ACC112 (cell line): ENCODE measurements around the gene RPS6KB1.
A peak's percentile ranks its signal among the peaks of the same experiment; 100 is the strongest.
"Not testable (repeated sequence)": the region's sequence is repeated elsewhere in the genome, so short reads cannot be mapped to it uniquely, and the experiment has no call there.

Experiments
- H2AFZ ChIP-seq: fragments of 200-600 bp; sonication (generic); one replicate; pipeline ENCODE4 v1.6.0; 2017; ENCODE audit warnings: antibody characterized with exemption, low read length; ENCODE audit not compliant: unreplicated experiment
- H3K27ac ChIP-seq: fragments of 200-600 bp; sonication (generic); 2 replicates; pipeline ENCODE4 v1.5.1; 2014; ENCODE audit warnings: low read depth, mild to moderate bottlenecking, antibody characterized with exemption, low read length, moderate library complexity
- H3K27me3 ChIP-seq: fragments of 200-600 bp; sonication (generic); 2 replicates; pipeline ENCODE4 v1.6.1; 2014; ENCODE audit warnings: mild to moderate bottlenecking, antibody characterized with exemption, low read length, moderate library complexity, mixed read lengths; ENCODE audit not compliant: insufficient read depth
- H3K36me3 ChIP-seq: fragments of 200-600 bp; sonication (generic); 2 replicates; pipeline ENCODE4 v1.6.1; 2016; ENCODE audit warnings: mild to moderate bottlenecking, antibody characterized with exemption, low read length, moderate library complexity, mixed read lengths; ENCODE audit not compliant: insufficient read depth
- H3K4me1 ChIP-seq: fragments of 200-600 bp; sonication (generic); one replicate; pipeline ENCODE4 v1.6.1; 2016; ENCODE audit warnings: low read length, mixed read lengths; ENCODE audit not compliant: insufficient read depth, unreplicated experiment, control insufficient read depth
- H3K4me3 ChIP-seq: fragments of 200-600 bp; sonication (generic); 2 replicates; pipeline ENCODE4 v1.5.1; 2014; ENCODE audit warnings: mild to moderate bottlenecking, low read depth, low read length
- H3K79me2 ChIP-seq: fragments of 200-600 bp; sonication (generic); one replicate; pipeline ENCODE4 v1.6.0; 2016; ENCODE audit warnings: low read length; ENCODE audit not compliant: control insufficient read depth, unreplicated experiment, insufficient read depth

Gene RPS6KB1

DNA sequence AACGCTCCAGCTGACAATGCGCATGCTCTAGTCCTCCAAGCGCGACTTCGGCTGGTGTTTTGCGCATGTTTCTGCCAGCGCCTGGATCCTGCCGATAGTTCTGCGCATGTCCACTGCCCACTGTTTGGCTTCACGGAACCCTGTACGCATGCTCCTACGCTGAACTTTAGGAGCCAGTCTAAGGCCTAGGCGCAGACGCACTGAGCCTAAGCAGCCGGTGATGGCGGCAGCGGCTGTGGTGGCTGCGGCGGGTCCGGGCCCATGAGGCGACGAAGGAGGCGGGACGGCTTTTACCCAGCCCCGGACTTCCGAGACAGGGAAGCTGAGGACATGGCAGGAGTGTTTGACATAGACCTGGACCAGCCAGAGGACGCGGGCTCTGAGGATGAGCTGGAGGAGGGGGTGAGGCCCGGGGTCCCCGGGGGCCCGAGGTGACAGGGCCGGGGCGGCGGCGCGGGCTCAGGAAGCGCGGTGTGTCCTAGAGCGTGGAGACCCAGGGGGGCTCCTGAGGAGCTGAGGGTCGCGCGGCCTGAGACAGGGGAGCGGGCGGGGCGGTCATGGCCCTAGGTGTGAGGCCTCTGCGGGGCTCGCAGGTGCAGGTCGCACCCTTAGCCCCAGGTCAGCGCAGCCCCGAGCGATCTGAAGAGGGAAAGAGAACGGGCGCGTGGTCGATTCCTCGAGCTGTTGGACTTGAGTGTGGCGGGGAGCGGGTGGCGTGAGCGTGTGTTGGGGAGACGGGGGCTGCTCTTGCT lies at the start of gene RPS6KB1, which contains the start of gene TUBD1:
TSS of gene RPS6KB1 (plus strand) at position 198 of the 752 bp plus-strand sequence. CDS start at position 262, 64 bp downstream.
TSS of gene TUBD1 (minus strand) at position 20 of the 752 bp plus-strand sequence. CDS start 1,941 bp downstream, outside the sequence.
- Histone ChIP-seq H3K4me1 (peaks cover 28% of the 10 kb centered on the region), H3K27me3 (no peaks in the 10 kb centered on the region), H3K27ac (peak within 1 kb of the TSS; percentile 55), H3K79me2 (peaks cover 51% of the 10 kb centered on the region), H3K36me3 (peaks cover 4% of the 10 kb centered on the region; the same call in 1 of the 2 replicates), H3K4me3 (peak within 1 kb of the TSS; percentile 85), H2AFZ (peak within 1 kb of the TSS; percentile 94)

DNA sequence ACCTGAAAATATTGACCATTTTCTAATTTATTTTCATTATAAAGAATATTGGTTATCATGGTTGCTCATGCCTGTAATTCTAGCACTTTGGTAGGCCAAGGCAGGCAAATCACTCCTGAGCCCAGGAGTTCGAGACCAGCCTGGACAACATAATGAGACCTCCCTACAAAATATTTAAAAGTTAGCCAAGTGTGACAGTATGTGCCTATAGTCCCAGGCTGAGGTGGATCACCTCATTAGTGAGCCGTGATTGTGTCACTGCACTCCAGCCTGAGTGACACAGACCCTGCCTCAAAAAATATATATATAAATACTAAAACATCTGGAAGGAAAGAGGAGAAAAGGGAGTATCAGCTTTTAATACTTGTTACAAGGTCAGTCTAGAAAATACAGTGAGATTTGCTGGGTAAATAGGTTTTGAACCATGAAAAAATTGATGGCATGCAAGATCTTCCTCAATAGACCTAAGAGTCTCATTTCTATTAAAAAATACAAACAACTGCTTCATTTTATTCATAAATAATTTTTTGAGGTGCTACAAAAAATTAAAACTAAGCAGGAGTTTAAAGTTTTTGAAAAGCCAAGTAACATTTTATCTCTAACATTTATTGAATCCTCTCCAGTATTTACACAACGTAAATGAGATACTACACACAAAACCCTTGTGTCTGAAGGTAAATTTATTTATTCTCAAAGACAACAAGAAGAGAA lies 47.9 kb upstream of the RPS6KB1 start:
- Histone ChIP-seq H3K4me3 (no peak overlapping the region), H3K27ac (peak overlapping the region; percentile 99), H3K79me2 (peaks cover 14% of the 10 kb centered on the region), H3K27me3 (no peaks in the 10 kb centered on the region), H3K4me1 (peaks cover 27% of the 10 kb centered on the region), H3K36me3 (peaks cover 17% of the 10 kb centered on the region), H2AFZ (no peak overlapping the region)

DNA sequence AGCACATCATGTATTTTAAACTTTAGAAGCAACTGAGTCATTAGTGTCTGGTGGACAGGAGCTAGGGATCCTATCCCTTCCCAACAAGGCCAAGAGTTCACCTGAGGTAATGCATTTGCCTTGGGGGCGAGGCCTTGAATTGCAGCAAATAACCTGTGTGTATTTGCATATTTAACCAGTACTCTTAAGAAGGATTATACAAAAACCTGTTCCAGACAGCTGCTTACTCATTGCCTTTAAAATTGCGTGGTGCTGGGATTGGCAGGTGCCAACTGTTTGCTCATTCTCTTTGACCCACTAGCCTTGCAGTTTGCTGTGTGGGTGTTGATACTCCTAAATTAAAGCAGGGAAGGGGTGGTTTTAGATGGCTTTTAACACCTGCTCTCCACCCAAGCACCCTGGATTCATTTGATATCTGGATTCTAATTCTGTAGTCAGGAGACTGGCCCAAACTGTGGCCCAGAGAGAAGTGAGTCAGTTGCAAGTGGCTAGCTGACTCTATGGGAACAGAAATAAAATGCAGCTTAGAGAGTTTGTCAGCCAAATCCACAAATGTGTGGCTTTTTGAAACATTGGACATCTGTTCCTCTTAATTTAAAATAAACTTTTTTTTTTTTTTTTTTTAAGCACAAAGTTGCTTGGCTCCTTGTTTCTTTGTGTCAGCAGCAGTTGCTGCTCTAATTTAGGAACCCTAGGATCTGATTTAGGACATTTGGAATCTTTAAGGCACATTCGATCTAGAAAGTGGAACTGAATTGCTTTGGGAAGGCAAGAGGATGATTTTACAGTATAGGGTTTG lies 47.1 kb upstream of the RPS6KB1 start:
- Histone ChIP-seq H3K27ac (peak overlapping the region; percentile 99), H3K27me3 (no peaks in the 10 kb centered on the region), H3K4me1 (peaks cover 27% of the 10 kb centered on the region), H3K36me3 (peaks cover 9% of the 10 kb centered on the region), H2AFZ (no peak overlapping the region), H3K79me2 (peaks cover 7% of the 10 kb centered on the region), H3K4me3 (peak overlapping the region; percentile 20; the same call in 1 of the 2 replicates)

DNA sequence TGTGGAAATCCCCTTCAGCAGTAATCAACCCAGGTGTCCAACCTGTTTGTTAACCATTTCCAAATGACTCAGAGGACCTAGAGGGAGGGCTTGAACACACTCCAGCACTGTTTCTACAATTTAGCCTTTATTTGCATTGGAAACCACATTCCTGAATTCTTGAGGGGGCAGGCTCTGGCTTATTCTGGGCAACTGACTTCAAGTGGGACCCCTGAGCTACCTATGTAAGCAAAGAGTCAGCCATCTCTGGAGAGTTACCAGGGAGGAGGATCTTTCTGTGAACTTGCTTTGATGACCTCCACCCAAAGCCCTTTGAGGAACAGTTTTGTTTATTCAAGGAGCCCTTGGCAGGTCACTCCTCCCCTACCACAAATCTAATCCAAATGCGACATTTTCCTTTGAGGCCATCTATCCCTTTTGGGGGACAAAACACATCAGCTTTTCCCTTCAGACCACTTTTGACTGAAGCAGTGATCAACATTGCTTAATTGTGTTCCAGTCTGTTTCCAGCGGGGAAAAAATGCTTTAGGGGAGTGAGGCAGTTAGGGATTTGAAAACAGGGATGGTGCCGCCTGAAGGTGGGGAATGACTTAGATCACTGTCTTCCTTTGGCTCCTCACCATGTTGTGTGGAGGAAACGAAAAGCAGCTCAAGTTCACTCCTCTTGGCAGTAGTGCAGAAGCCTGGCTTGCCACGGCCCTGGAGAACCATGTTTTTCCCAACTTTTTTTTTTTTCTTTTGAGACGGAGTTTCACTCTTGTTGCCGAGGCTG lies 46.3 kb upstream of the RPS6KB1 start:
- Histone ChIP-seq H3K27ac (peak overlapping the region; percentile 99), H2AFZ (no peak overlapping the region), H3K79me2 (no peaks in the 10 kb centered on the region), H3K27me3 (no peaks in the 10 kb centered on the region), H3K4me3 (peak overlapping the region; percentile 20; the same call in 1 of the 2 replicates), H3K36me3 (peaks cover 2% of the 10 kb centered on the region; the same call in 1 of the 2 replicates), H3K4me1 (peaks cover 32% of the 10 kb centered on the region)

DNA sequence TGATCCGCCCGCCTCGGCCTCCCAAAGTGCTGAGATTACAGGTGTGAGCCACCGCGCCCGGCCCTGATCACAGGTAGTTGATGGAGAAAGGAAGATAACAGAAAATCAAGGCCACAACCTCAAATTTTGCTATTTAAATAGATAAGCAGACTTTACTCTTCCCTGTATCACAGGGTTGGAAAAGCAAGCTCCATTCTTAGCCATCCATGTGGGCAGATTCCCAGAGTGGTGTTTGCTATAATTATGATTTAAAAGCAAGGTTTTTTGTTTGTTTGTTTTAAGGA lies 44.6 kb upstream of the RPS6KB1 start:
- no peak overlapping the region for H3K4me3 ChIP-seq
- H3K4me1 ChIP-seq: peaks cover 49% of the 10 kb centered on the region
- H2AFZ ChIP-seq: no peak overlapping the region
- H3K36me3 ChIP-seq: no peaks in the 10 kb centered on the region
- no peaks in the 10 kb centered on the region for H3K79me2 ChIP-seq
- peak overlapping the region; percentile 61 for H3K27ac ChIP-seq
- no peaks in the 10 kb centered on the region for H3K27me3 ChIP-seq

DNA sequence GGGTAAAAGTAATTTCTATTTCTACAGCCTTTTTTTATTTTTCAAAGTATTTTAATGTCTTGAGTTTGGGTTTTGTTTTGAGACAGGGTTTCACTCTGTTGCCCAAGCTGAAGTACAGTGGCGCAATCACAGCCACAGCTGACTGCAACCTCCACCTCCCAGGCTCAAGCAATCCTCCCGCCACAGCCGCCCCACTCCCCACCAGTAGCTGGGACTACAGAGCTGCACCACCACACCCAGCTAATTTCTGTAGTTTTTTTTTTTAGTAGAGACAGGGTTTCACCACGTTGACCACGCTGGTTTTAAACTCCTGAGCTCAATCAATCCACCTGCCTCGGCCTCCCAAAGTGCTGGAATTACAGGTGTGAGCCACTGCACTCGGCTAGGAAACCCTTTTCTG lies 44.1 kb upstream of the RPS6KB1 start:
- H3K4me1 ChIP-seq: peaks cover 54% of the 10 kb centered on the region
- peak overlapping the region; percentile 61 for H3K27ac ChIP-seq
- H3K4me3 ChIP-seq: no peak overlapping the region
- no peaks in the 10 kb centered on the region for H3K36me3 ChIP-seq
- no peaks in the 10 kb centered on the region for H3K79me2 ChIP-seq
- H2AFZ ChIP-seq: no peak overlapping the region
- H3K27me3 ChIP-seq: no peaks in the 10 kb centered on the region

DNA sequence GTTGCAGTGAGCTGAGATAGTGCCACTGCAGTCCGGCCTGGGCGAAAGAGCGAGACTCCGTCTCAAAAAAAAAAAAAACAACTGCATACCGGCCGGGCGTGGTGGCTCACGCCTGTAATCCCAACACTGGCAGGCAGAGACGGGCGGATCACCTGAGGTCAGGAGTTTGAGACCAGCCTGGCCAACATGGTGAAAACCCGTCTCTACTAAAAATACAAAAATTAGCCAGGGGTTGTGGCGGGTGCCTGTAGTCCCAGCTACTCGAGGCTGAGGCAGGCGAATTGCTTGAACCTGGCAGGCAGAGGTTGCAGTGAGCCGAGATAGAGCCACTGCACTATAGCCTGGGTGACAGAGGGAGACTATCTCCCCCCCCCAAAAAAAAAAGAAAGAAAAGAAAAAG lies 42.6 kb upstream of the RPS6KB1 start:
- not testable (repeated sequence) for H3K27ac ChIP-seq, H3K4me3 ChIP-seq, H2AFZ ChIP-seq, H3K36me3 ChIP-seq, H3K27me3 ChIP-seq, H3K79me2 ChIP-seq
- peaks cover 50% of the 10 kb centered on the region for H3K4me1 ChIP-seq

DNA sequence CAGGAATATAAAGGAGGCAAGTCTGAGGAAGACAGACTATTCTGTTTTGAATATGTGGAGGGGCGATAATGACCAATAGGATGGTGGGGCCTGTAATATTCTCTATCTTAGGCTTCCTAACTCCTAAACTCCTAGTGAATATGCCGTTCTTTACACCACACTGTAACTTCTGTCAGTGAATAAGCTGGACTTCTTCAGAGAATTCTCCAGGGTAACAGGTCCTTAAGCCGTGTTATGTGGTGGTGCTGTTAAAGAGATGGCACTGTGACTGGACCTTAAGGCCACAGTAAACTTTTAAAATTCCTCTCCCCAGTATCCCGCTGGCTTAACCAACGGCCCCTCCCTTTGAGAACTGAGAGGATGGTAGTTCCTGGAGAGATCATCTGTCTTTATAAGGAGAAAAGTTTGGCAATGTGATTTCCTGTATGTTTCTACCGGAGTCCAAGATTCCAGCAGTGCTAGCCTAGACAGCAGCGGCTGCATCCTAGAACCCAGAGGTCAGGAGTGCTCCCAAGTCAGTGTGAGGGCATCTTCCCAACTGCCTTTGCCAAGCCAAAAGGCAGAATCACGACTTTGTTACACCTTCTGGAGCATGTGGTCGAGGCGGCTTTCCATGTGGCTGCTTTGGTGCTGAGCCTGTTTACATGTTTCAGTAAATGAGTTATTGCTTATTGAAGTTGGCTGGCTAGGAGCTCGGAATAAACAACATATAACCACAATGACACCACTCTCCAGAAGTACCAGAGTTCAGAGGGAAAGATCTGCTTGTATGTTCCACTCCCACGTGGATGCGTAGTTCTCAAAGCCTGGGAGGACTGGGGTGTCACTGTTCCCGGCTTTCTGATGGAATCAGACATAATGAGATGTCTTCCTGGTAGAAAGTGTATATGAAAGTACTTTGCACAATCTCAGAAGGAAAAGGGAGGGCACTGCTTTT lies 41.2 kb upstream of the RPS6KB1 start:
- Histone ChIP-seq H3K36me3 (no peaks in the 10 kb centered on the region), H3K4me1 (peaks cover 41% of the 10 kb centered on the region), H3K4me3 (peak overlapping the region; percentile 11; the same call in 1 of the 2 replicates), H3K27me3 (no peaks in the 10 kb centered on the region), H2AFZ (peak overlapping the region; percentile 58), H3K27ac (peak overlapping the region; percentile 73), H3K79me2 (no peaks in the 10 kb centered on the region)

DNA sequence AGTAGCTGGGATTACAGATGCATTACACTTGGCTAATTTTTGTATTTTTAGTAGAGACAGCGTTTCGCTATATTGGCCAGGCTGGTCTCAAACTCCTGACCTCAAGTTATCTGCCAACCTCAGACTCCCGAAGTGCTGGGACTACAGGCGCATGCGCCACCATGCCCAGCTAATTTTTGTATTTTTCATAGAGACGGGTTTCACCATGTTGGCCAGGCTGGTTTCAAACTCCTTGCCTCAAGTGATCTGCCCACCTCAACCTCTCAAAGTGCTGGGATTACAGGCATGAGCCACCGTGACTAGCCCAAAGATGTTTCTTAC lies 40.1 kb upstream of the RPS6KB1 start:
- H3K27me3 ChIP-seq, H3K79me2 ChIP-seq, H3K4me3 ChIP-seq, H2AFZ ChIP-seq, H3K36me3 ChIP-seq: not testable (repeated sequence)
- Histone ChIP-seq H3K4me1 (peaks cover 39% of the 10 kb centered on the region), H3K27ac (peak overlapping the region; percentile 73)
